HG02870 (cell line): ENCODE measurements around the gene FYCO1.
"Not testable (repeated sequence)": the region's sequence is repeated elsewhere in the genome, so short reads cannot be mapped to it uniquely, and the experiment has no call there.

Experiments
- ATAC-seq: cut with Tn5 transposase; IDR thresholded peaks from one replicate; pipeline ENCODE4 v1.9.1; 2021; ENCODE audit warnings: mild to moderate bottlenecking, moderate library complexity; ENCODE audit not compliant: unreplicated experiment

The FYCO1 gene

GRCh38 chr3:45995236-45996192, at the start of gene FYCO1:
Gene FYCO1 (minus strand): TSS chr3:45995824. CDS start chr3:45984910, 10,914 bp downstream.
- peak; percentile 83 for ATAC-seq

GRCh38 chr3:46038916-46039315, 43.3 kb upstream of the FYCO1 start:
- no peak for ATAC-seq

- not testable (repeated sequence) for ATAC-seq
These were observed 42.4 kb upstream of the FYCO1 start for GRCh38 chr3:46038071-46038470.

- ATAC-seq, result no peak
These were observed 40.6 kb upstream of the FYCO1 start for GRCh38 chr3:46036191-46036590.

GRCh38 chr3:46031747-46032146, 36.1 kb upstream of the FYCO1 start:
- ATAC-seq, result no peak

GRCh38 chr3:46031269-46031668, 35.6 kb upstream of the FYCO1 start:
- ATAC-seq, result no peak

- ATAC-seq, result no peak
These were observed 35.0 kb upstream of the FYCO1 start for GRCh38 chr3:46030626-46031025.

GRCh38 chr3:46029953-46030543, 34.4 kb upstream of the FYCO1 start:
- no peak for ATAC-seq

GRCh38 chr3:46027736-46028397, 32.2 kb upstream of the FYCO1 start:
- ATAC-seq, result no peak

- ATAC-seq, result no peak
These were observed 31.5 kb upstream of the FYCO1 start, which contains the start of gene XCR1 for GRCh38 chr3:46027021-46027705. Gene XCR1 (minus strand): TSS chr3:46027483. CDS start chr3:46021947, 5,536 bp downstream.

GRCh38 chr3:46025139-46025538, 29.5 kb upstream of the FYCO1 start:
- no peak for ATAC-seq

GRCh38 chr3:46024131-46024530, 28.5 kb upstream of the FYCO1 start:
- no peak for ATAC-seq

- no peak for ATAC-seq
These were observed 27.5 kb upstream of the FYCO1 start for GRCh38 chr3:46022909-46023785.

- no peak for ATAC-seq
These were observed 25.9 kb upstream of the FYCO1 start for GRCh38 chr3:46021516-46021915.

- no peak for ATAC-seq
These were observed 25.3 kb upstream of the FYCO1 start for GRCh38 chr3:46020766-46021510.

GRCh38 chr3:46019707-46020106, 24.1 kb upstream of the FYCO1 start:
- ATAC-seq, result no peak

- ATAC-seq, result no peak
These were observed 22.1 kb upstream of the FYCO1 start for GRCh38 chr3:46017720-46018119.

GRCh38 chr3:46013316-46014094, 17.9 kb upstream of the FYCO1 start:
- no peak for ATAC-seq
